ENCODE data around the gene SH3YL1. TPM values are rescaled to one million over a fixed set of nuclear protein-coding genes. Genes with fewer than 3 reads are reported as not detected.

The SH3YL1 gene
- total and polyA plus RNA-seq, 2 of the 4 experiments (the other 2 are of a cell fraction), result 18.1 to 21.2 TPM

DNA sequence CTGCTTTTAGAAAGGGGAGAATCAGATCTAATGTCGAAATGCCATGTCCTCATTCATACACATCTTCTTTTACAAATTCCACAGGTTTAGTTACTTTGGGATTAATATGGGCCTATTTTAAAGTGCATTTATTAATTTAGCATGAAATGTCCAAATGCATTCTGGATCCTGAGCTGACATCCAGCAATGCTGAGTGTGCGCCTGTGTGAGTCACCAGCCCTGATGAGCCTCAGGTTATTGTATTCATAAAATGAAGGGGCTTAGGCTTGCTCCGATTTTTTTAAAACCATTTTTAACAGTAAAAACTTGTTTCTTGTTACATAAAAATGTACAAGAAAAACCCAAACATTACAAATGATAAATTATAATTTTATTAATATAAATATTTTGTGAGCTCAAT lies 94.1 kb downstream of the SH3YL1 start:
- no peak overlapping the region for H3K56ac ChIP-seq (ENCODE audit: extremely low read depth, insufficient read depth, low read length)
- H2AK5ac ChIP-seq (ENCODE audit: low read depth, low read length), result no peak overlapping the region
- no peak overlapping the region for H2BK20ac ChIP-seq (ENCODE audit: low read depth, low read length)
- WGBS, 2 experiments (ENCODE audit: extremely low coverage in 2 of 2, insufficient read length in 1 of 2), result no CpG with 5 or more reads among the region's 3 CpGs
- no peak overlapping the region for H3K4me3 ChIP-seq (ENCODE audit: insufficient read depth, low read depth, low read length)
- no peaks in the 10 kb centered on the region for H3K36me3 ChIP-seq (ENCODE audit: control insufficient read depth, insufficient read depth, low read length)
- no peak overlapping the region for H4K5ac ChIP-seq (ENCODE audit: low read depth, low read length)
- H3K27ac ChIP-seq (ENCODE audit: insufficient read depth, low read length), result no peak overlapping the region
- DNase-seq (no peak), ATAC-seq (ENCODE audit: low read depth) (no peak)
- H2BK15ac ChIP-seq (ENCODE audit: low read depth, low read length), result no peak overlapping the region
- dilution Hi-C loops (cut with HindIII; ENCODE audit: low sequenced_read_pairs, unreplicated experiment) (no loop called here), in situ Hi-C loops (cut with MboI; ENCODE audit: low sequenced_read_pairs) (no loop called here), intact Hi-C loops (cut with micrococcal nuclease) (loop anchor here (5.0 kb wide), 1 partner anchor 123 kb away; no protein-coding TSS in a partner anchor)
- no peak overlapping the region for H4K91ac ChIP-seq (ENCODE audit: insufficient read depth, low read depth, low read length)
- no peaks in the 10 kb centered on the region for H3K27me3 ChIP-seq (ENCODE audit: control insufficient read depth, insufficient read depth, low read length)
- H3K4ac ChIP-seq (ENCODE audit: low read depth, low read length), result no peak overlapping the region
- no peak overlapping the region for H2BK5ac ChIP-seq (ENCODE audit: low read depth, low read length, poor library complexity, severe bottlenecking)
- no peak overlapping the region for H2AFZ ChIP-seq (replicated peaks; ENCODE audit: low read length, poor library complexity)
- POLR2A ChIA-PET (ENCODE audit: unreplicated experiment), result no interaction called here
- no TSS peak for BruUV-seq (replicated peaks)
- no peaks in the 10 kb centered on the region for H4K20me1 ChIP-seq (ENCODE audit: insufficient read depth, low read length)
- CTCF ChIA-PET, result no interaction called here
- H4K8ac ChIP-seq (ENCODE audit: low read depth in 2 of 2, low read length in 2 of 2), result no peak overlapping the region
- no peak overlapping the region for H2AK9ac ChIP-seq (replicated peaks; ENCODE audit: low read depth, low read length, poor library complexity)
- no peaks in the 10 kb centered on the region for H3K79me1 ChIP-seq (ENCODE audit: low read depth in 1 of 2, low read length in 2 of 2)
- no peak overlapping the region for H3K4me2 ChIP-seq (ENCODE audit: low read depth, low read length)
- H3K9me1 ChIP-seq (ENCODE audit: insufficient read depth, low read length), result no peaks in the 10 kb centered on the region
- H3K9ac ChIP-seq (ENCODE audit: low read depth, low read length), result no peak overlapping the region
- no peak overlapping the region for H3K18ac ChIP-seq (ENCODE audit: low read depth, low read length)
- no peak overlapping the region for H2BK120ac ChIP-seq (ENCODE audit: low read depth, low read length)
- no peaks in the 10 kb centered on the region for H3K4me1 ChIP-seq (ENCODE audit: control insufficient read depth, insufficient read depth, low read length)
- TF ChIP-seq CEBPB (IDR thresholded peaks at IDR 0.05; ENCODE audit: low read depth, low read length) (no peak), MXI1 (IDR thresholded peaks at IDR 0.05; ENCODE audit: borderline replicate concordance, low read depth, low read length) (no peak), FOS (IDR thresholded peaks at IDR 0.05; ENCODE audit: low read depth, low read length) (no peak), MAFK (IDR thresholded peaks at IDR 0.05; ENCODE audit: low read depth, low read length) (no peak), RAD21 (IDR thresholded peaks at IDR 0.05; ENCODE audit: low read length) (no peak), CHD1 (IDR thresholded peaks at IDR 0.05; ENCODE audit: low read depth, low read length) (no peak)
- no peak overlapping the region for H3K14ac ChIP-seq (replicated peaks; ENCODE audit: low read depth, low read length)
- H3K23ac ChIP-seq (ENCODE audit: low read depth, low read length), result no peak overlapping the region
- peaks cover 12% of the 10 kb centered on the region for H3K9me3 ChIP-seq (ENCODE audit: control insufficient read depth, insufficient read depth, low read length)

Other genes starting within 250 kb of the SH3YL1 start
- gene FAM110C, start 217.5 kb downstream of the SH3YL1 start, total RNA-seq (2012; rRNA removed), result not detected in 2 replicates
- not detected in 2 replicates for gene FAM110C, start 217.5 kb downstream of the SH3YL1 start, polyA plus RNA-seq (2012; rRNA removed)
- gene ACP1, start 915 bp upstream of the SH3YL1 start, total RNA-seq (2012; rRNA removed), result 85.7 and 123 TPM in 2 replicates
- gene ACP1, start 915 bp upstream of the SH3YL1 start, polyA plus RNA-seq (2012; rRNA removed), result 89.6 and 104 TPM in 2 replicates
- gene ALKAL2, start 24.1 kb upstream of the SH3YL1 start, total RNA-seq (2012; rRNA removed), result not detected in 2 replicates
- gene ALKAL2, start 24.1 kb upstream of the SH3YL1 start, polyA plus RNA-seq (2012; rRNA removed), result not detected in 2 replicates

Data from IMR-90 (cell line).